ENCODE measurements around the gene SF3A2. TPM values are rescaled to one million over a fixed set of nuclear protein-coding genes. Genes with fewer than 3 reads are reported as not detected.

Gene SF3A2
- total and polyA plus RNA-seq, 2 experiments from 2014 or later, result 67.7 to 128 TPM

- Mint-ChIP-seq H3K4me1 (peaks cover 22% of the 10 kb centered on the region), H3K36me3 (ENCODE audit: low read depth) (peaks cover 31% of the 10 kb centered on the region), H3K27me3 (ENCODE audit: insufficient read depth, low read depth, poor library complexity) (peaks cover 21% of the 10 kb centered on the region), H3K4me3 (no peak overlapping the region), H3K9me3 (peaks cover 7% of the 10 kb centered on the region; the same call in 2 of the 3 replicates), H3K27ac (no peak overlapping the region)
- peaks cover 21% of the 10 kb centered on the region for H4K20me1 ChIP-seq (replicated peaks; ENCODE audit: insufficient read depth)
- no peak overlapping the region for H2AFZ ChIP-seq
- H3K79me2 ChIP-seq (replicated peaks; ENCODE audit: insufficient read depth), result peaks cover 25% of the 10 kb centered on the region
- no peak for TF ChIP-seq JUNB (IDR thresholded peaks at IDR 0.05; ENCODE audit: unreplicated experiment)
- TF ChIP-seq EZH2phosphoT487 (IDR thresholded peaks at IDR 0.05; ENCODE audit: unreplicated experiment), result no peak
- TF ChIP-seq, protein P1, sequence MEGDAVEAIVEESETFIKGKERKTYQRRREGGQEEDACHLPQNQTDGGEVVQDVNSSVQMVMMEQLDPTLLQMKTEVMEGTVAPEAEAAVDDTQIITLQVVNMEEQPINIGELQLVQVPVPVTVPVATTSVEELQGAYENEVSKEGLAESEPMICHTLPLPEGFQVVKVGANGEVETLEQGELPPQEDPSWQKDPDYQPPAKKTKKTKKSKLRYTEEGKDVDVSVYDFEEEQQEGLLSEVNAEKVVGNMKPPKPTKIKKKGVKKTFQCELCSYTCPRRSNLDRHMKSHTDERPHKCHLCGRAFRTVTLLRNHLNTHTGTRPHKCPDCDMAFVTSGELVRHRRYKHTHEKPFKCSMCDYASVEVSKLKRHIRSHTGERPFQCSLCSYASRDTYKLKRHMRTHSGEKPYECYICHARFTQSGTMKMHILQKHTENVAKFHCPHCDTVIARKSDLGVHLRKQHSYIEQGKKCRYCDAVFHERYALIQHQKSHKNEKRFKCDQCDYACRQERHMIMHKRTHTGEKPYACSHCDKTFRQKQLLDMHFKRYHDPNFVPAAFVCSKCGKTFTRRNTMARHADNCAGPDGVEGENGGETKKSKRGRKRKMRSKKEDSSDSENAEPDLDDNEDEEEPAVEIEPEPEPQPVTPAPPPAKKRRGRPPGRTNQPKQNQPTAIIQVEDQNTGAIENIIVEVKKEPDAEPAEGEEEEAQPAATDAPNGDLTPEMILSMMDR (conservative IDR thresholded peaks at IDR 0.05; ENCODE audit: low read depth in 2 of 2), result no peak
- no peak for TF ChIP-seq CREB1 (CRISPR knock-in tag; IDR thresholded peaks at IDR 0.05; ENCODE audit: low read depth)
- no peak for TF ChIP-seq EZH2 (IDR thresholded peaks at IDR 0.05; ENCODE audit: low read depth, unreplicated experiment)
- TF ChIP-seq, protein P2, sequence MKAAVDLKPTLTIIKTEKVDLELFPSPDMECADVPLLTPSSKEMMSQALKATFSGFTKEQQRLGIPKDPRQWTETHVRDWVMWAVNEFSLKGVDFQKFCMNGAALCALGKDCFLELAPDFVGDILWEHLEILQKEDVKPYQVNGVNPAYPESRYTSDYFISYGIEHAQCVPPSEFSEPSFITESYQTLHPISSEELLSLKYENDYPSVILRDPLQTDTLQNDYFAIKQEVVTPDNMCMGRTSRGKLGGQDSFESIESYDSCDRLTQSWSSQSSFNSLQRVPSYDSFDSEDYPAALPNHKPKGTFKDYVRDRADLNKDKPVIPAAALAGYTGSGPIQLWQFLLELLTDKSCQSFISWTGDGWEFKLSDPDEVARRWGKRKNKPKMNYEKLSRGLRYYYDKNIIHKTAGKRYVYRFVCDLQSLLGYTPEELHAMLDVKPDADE (IDR thresholded peaks at IDR 0.05), result no peak
- TF ChIP-seq POLR2AphosphoS5 (IDR thresholded peaks at IDR 0.05; ENCODE audit: low read depth), result no peak
- no peak for TF ChIP-seq ZNF331 (CRISPR knock-in tag; IDR thresholded peaks at IDR 0.05; ENCODE audit: low read depth)
- TF ChIP-seq STAT1 (IDR thresholded peaks at IDR 0.05; ENCODE audit: unreplicated experiment), result no peak
- no peak for TF ChIP-seq ZNF114 (CRISPR knock-in tag; IDR thresholded peaks at IDR 0.05)
- TF ChIP-seq ZNF462 (CRISPR knock-in tag; IDR thresholded peaks at IDR 0.05), result no peak
- TF ChIP-seq, protein P3, sequence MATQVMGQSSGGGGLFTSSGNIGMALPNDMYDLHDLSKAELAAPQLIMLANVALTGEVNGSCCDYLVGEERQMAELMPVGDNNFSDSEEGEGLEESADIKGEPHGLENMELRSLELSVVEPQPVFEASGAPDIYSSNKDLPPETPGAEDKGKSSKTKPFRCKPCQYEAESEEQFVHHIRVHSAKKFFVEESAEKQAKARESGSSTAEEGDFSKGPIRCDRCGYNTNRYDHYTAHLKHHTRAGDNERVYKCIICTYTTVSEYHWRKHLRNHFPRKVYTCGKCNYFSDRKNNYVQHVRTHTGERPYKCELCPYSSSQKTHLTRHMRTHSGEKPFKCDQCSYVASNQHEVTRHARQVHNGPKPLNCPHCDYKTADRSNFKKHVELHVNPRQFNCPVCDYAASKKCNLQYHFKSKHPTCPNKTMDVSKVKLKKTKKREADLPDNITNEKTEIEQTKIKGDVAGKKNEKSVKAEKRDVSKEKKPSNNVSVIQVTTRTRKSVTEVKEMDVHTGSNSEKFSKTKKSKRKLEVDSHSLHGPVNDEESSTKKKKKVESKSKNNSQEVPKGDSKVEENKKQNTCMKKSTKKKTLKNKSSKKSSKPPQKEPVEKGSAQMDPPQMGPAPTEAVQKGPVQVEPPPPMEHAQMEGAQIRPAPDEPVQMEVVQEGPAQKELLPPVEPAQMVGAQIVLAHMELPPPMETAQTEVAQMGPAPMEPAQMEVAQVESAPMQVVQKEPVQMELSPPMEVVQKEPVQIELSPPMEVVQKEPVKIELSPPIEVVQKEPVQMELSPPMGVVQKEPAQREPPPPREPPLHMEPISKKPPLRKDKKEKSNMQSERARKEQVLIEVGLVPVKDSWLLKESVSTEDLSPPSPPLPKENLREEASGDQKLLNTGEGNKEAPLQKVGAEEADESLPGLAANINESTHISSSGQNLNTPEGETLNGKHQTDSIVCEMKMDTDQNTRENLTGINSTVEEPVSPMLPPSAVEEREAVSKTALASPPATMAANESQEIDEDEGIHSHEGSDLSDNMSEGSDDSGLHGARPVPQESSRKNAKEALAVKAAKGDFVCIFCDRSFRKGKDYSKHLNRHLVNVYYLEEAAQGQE (IDR thresholded peaks at IDR 0.05; ENCODE audit: unreplicated experiment), result no peak
- no peak for TF ChIP-seq NANOG (IDR thresholded peaks at IDR 0.05; ENCODE audit: borderline replicate concordance)
- no peak overlapping the region for H3K4me3 ChIP-seq
- H3K27me3 ChIP-seq (ENCODE audit: insufficient read depth), result 0 out of 2 replicates have a peak, but pooled peaks cover under 1% of the 10 kb centered on the region
- DNase-seq (ENCODE audit: low spot score) (no peak), ATAC-seq (no peak)
- H3K4me1 ChIP-seq (ENCODE audit: insufficient read depth), result peaks cover 15% of the 10 kb centered on the region
- no peak overlapping the region for H3K27ac ChIP-seq (ENCODE audit: low read depth)
- H3K36me3 ChIP-seq (ENCODE audit: insufficient read depth), result peaks cover 4% of the 10 kb centered on the region; the same call in 1 of the 2 replicates
- no peaks in the 10 kb centered on the region for H3K9me2 ChIP-seq (ENCODE audit: insufficient read depth)
- H3F3A ChIP-seq (replicated peaks; ENCODE audit: low read depth), result peaks cover 36% of the 10 kb centered on the region
- no peak overlapping the region for H3K4me2 ChIP-seq
These were observed 39.9 kb downstream of the SF3A2 start for GRCh38 chr19:2276429-2276986.

Data from GM23338 (cell line).